ENCODE measurements around the gene PRPSAP1. TPM values are rescaled to one million over a fixed set of nuclear protein-coding genes. Genes with fewer than 3 reads are reported as not detected.
"Not testable (repeated sequence)": the region's sequence is repeated elsewhere in the genome, so short reads cannot be mapped to it uniquely, and the experiment has no call there.

Gene PRPSAP1
- total RNA-seq, 2 experiments from 2014 or later: 64.2 to 74.1 TPM

DNA sequence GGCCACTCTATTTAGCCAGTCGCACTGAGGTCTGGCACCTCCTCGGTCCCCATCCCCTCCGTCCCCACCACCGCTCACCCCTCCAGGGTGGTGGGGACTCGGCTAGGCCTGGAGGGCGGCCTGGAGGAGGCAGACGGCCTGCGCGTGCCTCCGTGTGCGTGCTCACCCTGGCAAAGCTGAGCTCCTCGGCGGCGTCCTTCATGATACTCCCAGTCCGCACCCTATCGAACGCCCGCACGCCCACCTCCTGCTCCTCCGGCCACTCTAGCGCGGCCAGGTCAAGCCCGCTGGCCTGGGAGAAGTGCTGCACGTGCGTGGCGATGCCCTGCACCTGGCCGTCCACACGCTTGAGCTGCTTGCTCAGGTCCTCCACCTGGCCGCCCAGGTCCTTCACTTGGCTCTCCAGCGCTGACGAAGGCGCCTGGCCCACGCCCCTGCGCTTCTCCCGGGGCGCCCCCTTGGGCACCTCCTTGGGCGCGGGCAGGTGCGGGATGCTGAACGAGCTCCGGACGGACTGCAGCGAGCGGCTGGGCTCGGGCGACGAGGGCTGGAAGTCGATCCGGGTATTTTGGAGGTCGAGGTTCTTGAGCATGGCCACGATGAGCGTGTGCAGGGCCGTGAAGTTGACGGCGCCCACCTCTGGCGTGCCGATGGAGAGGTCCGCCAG is 46.3 kb downstream of the PRPSAP1 start:
- Mint-ChIP-seq H3K27ac (no peak overlapping the region), H3K4me3 (no peak overlapping the region), H3K36me3 (ENCODE audit: low read depth) (peaks cover 15% of the 10 kb centered on the region), H3K4me1 (ENCODE audit: low read depth) (peaks cover 5% of the 10 kb centered on the region), H3K27me3 (ENCODE audit: low read depth) (no peaks in the 10 kb centered on the region), H3K9me3 (ENCODE audit: insufficient read depth) (no peaks in the 10 kb centered on the region)
- no peak for DNase-seq
- no peak for ATAC-seq
- CTCF ChIA-PET: interaction anchor here (1.0 kb wide), 1 partner anchor 90 kb away, joined by 3 read pairs; no protein-coding TSS in a partner anchor
- POLR2A ChIA-PET: no interaction called here

DNA sequence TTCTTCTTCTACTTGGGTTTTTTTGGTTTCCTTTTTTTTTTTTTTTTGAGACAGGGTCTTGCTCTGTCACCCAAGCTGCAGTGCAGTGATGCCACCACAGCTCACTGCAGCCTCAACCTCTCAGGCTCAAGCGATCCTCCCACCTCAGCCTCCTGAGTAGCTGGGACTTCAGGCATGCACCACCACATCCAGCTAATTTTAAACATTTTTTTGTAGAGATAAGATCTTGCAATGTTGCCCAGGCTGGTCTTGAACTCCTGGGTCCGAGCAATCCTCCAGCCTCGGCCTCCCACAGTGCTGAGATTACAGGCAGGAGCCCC is 48.6 kb downstream of the PRPSAP1 start:
- CTCF ChIA-PET: interaction anchor here (1.8 to 8.3 kb wide), 5 partner anchors 11 to 291 kb away, joined by 5 to 142 read pairs (median 6); partner anchors contain the start of gene SPHK1
- not testable (repeated sequence) for H3K36me3 Mint-ChIP-seq (ENCODE audit: low read depth)

DNA sequence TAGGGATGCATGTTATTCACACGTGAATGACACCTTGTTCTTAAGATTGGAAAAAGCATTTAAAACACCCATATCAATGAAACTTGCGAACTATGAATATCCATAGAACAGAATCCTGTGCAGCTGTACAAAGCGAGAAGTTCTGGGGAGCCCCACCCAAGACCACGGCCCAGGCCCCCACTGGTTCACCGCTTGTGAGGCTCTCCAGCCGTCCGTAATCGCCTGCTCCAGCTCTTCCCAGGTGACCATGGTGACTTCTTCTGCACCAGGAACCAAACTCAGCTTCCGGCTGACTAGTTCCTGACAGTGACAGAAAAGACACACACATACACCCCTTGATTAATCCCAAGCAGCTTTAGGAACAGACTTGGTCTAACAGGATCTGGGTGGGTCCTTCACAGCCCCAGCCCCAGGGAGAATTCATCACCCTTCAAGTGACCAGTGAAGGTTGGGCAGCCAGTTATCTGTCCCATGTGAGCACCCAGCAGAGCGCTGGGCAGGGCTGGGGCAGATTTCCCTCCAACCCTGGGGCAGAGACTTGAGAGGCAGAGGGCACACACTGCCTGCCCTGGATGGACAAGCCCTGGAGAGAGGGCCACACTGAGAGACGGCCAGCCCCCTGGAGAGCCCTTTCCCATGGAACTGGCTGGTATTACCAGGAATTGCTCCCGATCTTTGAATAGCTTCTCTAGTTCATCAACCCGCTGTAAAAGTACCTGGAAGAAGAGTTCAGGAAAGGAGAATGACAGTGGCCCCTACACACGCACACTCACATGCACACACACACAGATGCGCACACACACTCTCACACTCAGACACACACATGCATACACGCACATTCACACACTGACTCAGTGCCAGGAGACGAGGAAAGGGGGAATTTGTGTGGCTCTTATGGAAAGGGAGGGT is 49.2 kb downstream of the PRPSAP1 start:
- Mint-ChIP-seq H3K36me3 (ENCODE audit: low read depth) (peaks cover 2% of the 10 kb centered on the region), H3K27me3 (ENCODE audit: low read depth) (no peaks in the 10 kb centered on the region), H3K4me3 (no peak overlapping the region), H3K27ac (peak overlapping the region; percentile 62), H3K4me1 (ENCODE audit: low read depth) (peaks cover 5% of the 10 kb centered on the region), H3K9me3 (ENCODE audit: insufficient read depth) (no peaks in the 10 kb centered on the region)
- ChIA-PET POLR2A (interaction anchor here (1.2 kb wide), 1 partner anchor 94 kb away, joined by 4 read pairs; no protein-coding TSS in a partner anchor), CTCF (interaction anchor here (0.6 to 8.3 kb wide), 16 partner anchors 11 to 304 kb away, joined by 3 to 142 read pairs (median 4); partner anchors contain the start of genes PRPSAP1 and SPHK1)
- ATAC-seq: no peak
- no peak for DNase-seq

More for the DNA sequence above, 48.6 kb downstream of the PRPSAP1 start:
- H3K9me3 Mint-ChIP-seq (ENCODE audit: insufficient read depth); DNase-seq; H3K4me1 Mint-ChIP-seq (ENCODE audit: low read depth); POLR2A ChIA-PET; ATAC-seq; H3K27ac Mint-ChIP-seq; H3K27me3 Mint-ChIP-seq (ENCODE audit: low read depth); H3K4me3 Mint-ChIP-seq: not testable (repeated sequence)

DNA sequence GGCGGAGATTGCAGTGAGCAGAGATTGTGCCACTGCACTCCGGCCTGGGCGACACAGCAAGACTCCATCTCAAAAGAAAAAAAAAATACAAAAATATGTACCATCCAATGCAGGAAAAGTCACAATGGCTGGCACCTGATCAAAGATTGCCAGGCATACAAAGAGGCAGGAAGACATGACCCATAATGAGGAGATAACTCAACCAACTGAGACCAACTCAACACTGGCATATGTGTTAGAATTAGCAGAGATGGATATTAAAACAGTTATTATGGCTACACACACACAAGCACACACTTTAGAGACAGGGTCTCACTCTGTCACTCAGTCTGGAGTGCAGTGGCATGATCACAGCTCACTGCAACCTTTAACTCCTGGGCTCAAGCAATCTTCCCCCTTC is 56.3 kb downstream of the PRPSAP1 start:
- CTCF ChIA-PET: interaction anchor here (1.3 to 3.4 kb wide), 4 partner anchors 11 to 283 kb away, joined by 3 to 28 read pairs (median 4); no protein-coding TSS in a partner anchor
- Mint-ChIP-seq H3K27ac (no peak overlapping the region), H3K9me3 (ENCODE audit: insufficient read depth) (no peaks in the 10 kb centered on the region), H3K36me3 (ENCODE audit: low read depth) (no peaks in the 10 kb centered on the region), H3K4me3 (no peak overlapping the region), H3K27me3 (ENCODE audit: low read depth) (no peaks in the 10 kb centered on the region), H3K4me1 (ENCODE audit: low read depth) (peaks cover 4% of the 10 kb centered on the region)
- DNase-seq: no peak
- ATAC-seq: no peak
- POLR2A ChIA-PET: no interaction called here

DNA sequence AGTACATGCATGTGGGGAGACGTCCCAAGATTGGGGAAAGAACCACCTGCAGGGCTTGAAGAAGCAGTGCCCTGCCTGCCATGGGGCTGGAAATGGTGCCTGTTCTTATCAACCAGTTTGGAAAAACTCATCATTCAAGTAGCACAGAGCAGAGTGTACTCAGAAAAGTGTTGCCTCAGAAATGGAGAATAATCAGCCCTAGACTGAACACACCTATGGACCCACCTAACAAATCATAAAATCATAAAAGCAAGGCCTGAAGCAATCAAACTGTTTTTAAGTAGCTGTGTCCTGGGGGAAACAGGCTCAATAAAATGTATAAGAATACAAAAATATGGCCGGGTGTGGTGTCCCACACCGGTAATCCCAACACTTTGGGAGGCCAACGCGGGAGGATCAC is 56.8 kb downstream of the PRPSAP1 start:
- Mint-ChIP-seq H3K9me3 (ENCODE audit: insufficient read depth) (no peaks in the 10 kb centered on the region), H3K36me3 (ENCODE audit: low read depth) (no peaks in the 10 kb centered on the region)
- POLR2A ChIA-PET: no interaction called here

DNA sequence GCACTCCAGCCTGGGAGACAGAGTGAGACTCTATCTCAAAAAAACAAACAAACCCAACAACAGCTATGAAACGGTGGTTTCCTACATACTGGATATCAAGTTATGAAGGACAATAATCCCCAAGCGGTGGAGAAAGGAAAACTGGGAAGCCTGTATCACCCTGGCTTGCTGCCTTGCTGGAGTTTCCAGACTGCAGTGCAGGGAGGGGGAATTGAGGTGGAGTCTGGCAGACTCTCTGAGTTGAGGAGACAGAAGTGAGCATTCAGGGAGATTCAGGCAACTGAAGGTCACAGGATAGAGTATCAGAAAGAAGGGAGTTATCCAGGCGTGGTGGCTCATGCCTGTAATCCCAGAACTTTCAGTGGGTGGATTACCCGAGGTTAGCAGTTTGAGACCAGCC is 57.5 kb downstream of the PRPSAP1 start:
- Mint-ChIP-seq H3K36me3 (ENCODE audit: low read depth) (no peaks in the 10 kb centered on the region), H3K27me3 (ENCODE audit: low read depth) (no peaks in the 10 kb centered on the region), H3K4me1 (ENCODE audit: low read depth) (peaks cover 4% of the 10 kb centered on the region), H3K9me3 (ENCODE audit: insufficient read depth) (no peaks in the 10 kb centered on the region), H3K4me3 (no peak overlapping the region), H3K27ac (no peak overlapping the region)
- DNase-seq: no peak
- ChIA-PET CTCF (interaction anchor here (1.0 to 1.6 kb wide), 3 partner anchors 17 to 225 kb away, joined by 3 to 6 read pairs (median 4); no protein-coding TSS in a partner anchor), POLR2A (no interaction called here)
- no peak for ATAC-seq

More for the DNA sequence above, 56.8 kb downstream of the PRPSAP1 start:
- Mint-ChIP-seq H3K27me3 (ENCODE audit: low read depth) (no peaks in the 10 kb centered on the region), H3K4me1 (ENCODE audit: low read depth) (peaks cover 4% of the 10 kb centered on the region), H3K4me3 (no peak overlapping the region), H3K27ac (no peak overlapping the region)
- CTCF ChIA-PET: interaction anchor here (1.3 to 1.6 kb wide), 3 partner anchors 10 to 226 kb away, joined by 3 to 4 read pairs (median 3); no protein-coding TSS in a partner anchor
- ATAC-seq (no peak), DNase-seq (no peak)

DNA sequence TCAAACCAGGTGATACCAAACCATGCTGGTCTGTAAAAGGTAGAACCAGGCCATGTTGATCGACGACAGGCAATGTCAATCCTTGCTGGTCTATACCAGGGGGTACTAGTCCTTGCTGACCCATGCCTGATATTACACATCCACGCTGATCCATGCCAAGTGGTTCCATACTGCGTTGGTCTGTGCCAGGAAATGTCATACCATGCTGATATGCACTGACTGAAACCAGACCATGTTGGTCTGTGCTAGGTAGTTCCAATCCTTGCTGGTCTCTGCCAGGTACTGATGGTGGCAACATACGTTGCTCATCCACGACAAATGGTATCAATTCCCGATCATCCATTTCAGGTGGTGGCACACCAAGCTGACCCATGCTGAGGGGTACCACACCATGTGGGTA is 60.6 kb downstream of the PRPSAP1 start:
- no peak for ATAC-seq
- no peak overlapping the region for H3K4me3 Mint-ChIP-seq
- no peaks in the 10 kb centered on the region for H3K27me3 Mint-ChIP-seq (ENCODE audit: low read depth)
- DNase-seq: no peak
- no peaks in the 10 kb centered on the region for H3K9me3 Mint-ChIP-seq (ENCODE audit: insufficient read depth)
- ChIA-PET CTCF (interaction anchor here (1.0 kb wide), 1 partner anchor 13 kb away, joined by 3 read pairs; no protein-coding TSS in a partner anchor), POLR2A (no interaction called here)
- H3K36me3 Mint-ChIP-seq (ENCODE audit: low read depth): no peaks in the 10 kb centered on the region
- no peaks in the 10 kb centered on the region for H3K4me1 Mint-ChIP-seq (ENCODE audit: low read depth)
- H3K27ac Mint-ChIP-seq: no peak overlapping the region

DNA sequence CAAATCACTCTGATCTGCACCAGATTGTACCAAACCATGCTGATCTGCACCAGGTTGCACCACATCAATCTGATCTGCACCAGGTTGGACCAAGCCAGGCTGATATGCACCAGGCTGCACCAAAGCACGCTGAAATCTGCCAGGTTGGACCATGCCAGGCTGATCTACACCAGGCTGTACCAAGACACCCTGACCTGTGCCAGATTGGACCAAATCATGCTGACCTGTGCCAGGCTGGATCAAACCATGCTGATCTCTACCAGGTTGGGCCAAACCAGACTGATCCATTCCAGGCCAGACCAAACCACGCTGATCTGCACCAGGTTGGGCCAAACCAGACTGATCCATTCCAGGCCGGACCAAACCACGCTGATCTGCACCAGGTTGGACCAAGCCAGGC is 61.1 kb downstream of the PRPSAP1 start:
- CTCF ChIA-PET: no interaction called here
- POLR2A ChIA-PET: no interaction called here
- no peaks in the 10 kb centered on the region for H3K36me3 Mint-ChIP-seq (ENCODE audit: low read depth)
- H3K9me3 Mint-ChIP-seq (ENCODE audit: insufficient read depth): no peaks in the 10 kb centered on the region
- no peaks in the 10 kb centered on the region for H3K27me3 Mint-ChIP-seq (ENCODE audit: low read depth)
- ATAC-seq: no peak
- no peak overlapping the region for H3K27ac Mint-ChIP-seq
- no peaks in the 10 kb centered on the region for H3K4me1 Mint-ChIP-seq (ENCODE audit: low read depth)
- H3K4me3 Mint-ChIP-seq: no peak overlapping the region
- DNase-seq: no peak

DNA sequence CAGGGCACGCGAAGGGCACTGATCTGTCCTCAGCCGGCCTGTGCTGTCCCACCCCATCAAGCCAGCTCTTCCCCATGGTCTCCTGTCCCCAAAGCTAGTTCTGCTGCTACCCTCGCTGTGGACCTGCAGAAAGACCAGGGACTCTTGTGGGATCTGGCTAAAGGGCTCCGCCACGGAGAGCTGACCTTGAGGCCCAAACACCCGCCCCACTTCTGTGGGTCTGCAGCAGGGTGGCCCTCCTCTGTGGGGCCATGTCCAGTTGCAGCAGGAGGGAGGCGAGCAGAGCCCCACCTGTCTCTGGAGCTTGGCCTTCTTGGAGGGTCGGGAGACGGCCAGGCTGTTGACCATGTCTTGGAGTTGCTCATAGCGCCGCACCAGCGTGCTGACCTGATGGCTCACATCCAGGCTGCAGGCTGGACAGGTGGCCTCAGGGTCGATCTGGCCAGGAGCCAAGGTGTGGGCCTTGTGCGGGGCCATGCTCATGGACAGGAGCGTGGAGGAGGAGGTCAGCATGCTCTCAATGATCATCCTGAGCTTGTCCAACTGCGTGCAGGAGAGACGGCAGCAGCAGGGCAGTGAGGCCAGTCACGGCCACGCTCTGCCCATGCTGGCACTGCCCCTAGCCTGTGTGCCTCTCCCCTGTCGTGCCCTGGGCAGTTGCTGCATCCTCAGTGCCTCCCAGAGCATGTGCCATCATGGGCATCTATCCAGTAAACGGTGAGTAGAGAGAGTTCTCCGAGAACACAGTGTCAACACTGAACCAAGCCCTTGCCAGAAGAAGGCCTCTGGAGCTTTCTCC is 71.9 kb downstream of the PRPSAP1 start:
- no peak for ATAC-seq
- Mint-ChIP-seq H3K4me3 (no peak overlapping the region), H3K27me3 (ENCODE audit: low read depth) (no peaks in the 10 kb centered on the region), H3K9me3 (ENCODE audit: insufficient read depth) (no peaks in the 10 kb centered on the region), H3K27ac (no peak overlapping the region), H3K4me1 (ENCODE audit: low read depth) (peaks cover 7% of the 10 kb centered on the region), H3K36me3 (ENCODE audit: low read depth) (no peaks in the 10 kb centered on the region)
- ChIA-PET CTCF (interaction anchor here (1.7 to 5.9 kb wide), 4 partner anchors 35 to 267 kb away, joined by 7 to 222 read pairs (median 56); no protein-coding TSS in a partner anchor), POLR2A (interaction anchor here (1.4 kb wide), 1 partner anchor 9 kb away, joined by 5 read pairs; no protein-coding TSS in a partner anchor)
- DNase-seq: no peak

DNA sequence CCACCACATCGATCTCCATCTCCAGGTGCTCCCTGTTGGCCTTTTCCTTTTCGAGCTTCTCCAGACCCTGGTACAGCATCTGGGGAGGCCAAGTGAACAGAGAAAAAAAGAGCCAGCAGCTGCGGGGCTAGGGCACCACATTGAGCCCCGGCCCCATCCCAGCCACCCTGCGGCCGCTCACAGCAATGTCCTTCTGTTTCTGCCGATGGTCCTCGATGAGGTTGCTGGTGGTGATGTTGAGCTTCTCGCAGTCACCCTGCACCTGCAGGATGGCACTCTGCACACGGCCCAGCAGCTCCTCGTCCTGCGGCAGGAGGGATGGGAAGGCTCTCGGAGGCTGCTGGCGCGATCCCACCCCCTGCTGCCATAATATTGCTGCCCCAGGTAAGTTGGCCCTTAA is 73.1 kb downstream of the PRPSAP1 start:
- Mint-ChIP-seq H3K4me1 (ENCODE audit: low read depth) (peaks cover 12% of the 10 kb centered on the region), H3K27me3 (ENCODE audit: low read depth) (no peaks in the 10 kb centered on the region), H3K36me3 (ENCODE audit: low read depth) (no peaks in the 10 kb centered on the region), H3K27ac (peak overlapping the region; percentile 34), H3K9me3 (ENCODE audit: insufficient read depth) (no peaks in the 10 kb centered on the region), H3K4me3 (no peak overlapping the region)
- POLR2A ChIA-PET: interaction anchor here (0.7 to 3.2 kb wide), 5 partner anchors 9 to 160 kb away, joined by 3 to 22 read pairs (median 4); no protein-coding TSS in a partner anchor
- DNase-seq (no peak), ATAC-seq (no peak)
- CTCF ChIA-PET: interaction anchor here (1.0 to 5.9 kb wide), 16 partner anchors 13 to 280 kb away, joined by 3 to 222 read pairs (median 14); partner anchors contain the start of genes CDK3, EXOC7 and UBALD2

DNA sequence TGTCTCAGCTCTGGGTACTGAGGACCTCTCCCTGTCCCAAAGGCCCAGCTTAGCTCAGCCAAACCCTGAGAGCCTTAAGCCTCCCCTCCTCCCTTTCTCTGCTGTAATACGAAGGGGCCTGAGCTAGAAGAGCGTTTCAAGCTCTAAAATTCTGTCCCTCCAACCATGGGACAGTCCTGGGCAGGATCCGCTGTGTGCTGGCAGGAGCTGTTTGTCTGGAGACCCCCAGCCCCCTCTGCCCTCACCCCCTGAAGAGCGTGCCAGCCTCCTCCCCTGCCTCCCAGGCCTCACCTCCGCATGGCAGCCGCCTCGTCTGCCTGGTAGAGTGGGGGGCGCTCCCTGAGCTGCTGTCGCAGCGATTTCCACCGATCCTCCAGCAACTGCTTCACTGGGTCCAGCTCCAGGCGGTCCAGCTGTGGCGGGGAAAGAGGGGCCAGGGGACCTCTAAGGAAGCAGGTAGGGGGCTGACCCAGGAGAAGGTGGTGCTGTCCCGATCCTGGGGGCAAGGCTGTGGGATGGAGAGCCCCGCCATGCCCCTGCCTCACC is 73.9 kb downstream of the PRPSAP1 start:
- Mint-ChIP-seq H3K36me3 (ENCODE audit: low read depth) (no peaks in the 10 kb centered on the region), H3K9me3 (ENCODE audit: insufficient read depth) (no peaks in the 10 kb centered on the region), H3K27ac (peak overlapping the region; percentile 61), H3K4me3 (no peak overlapping the region), H3K4me1 (ENCODE audit: low read depth) (peaks cover 17% of the 10 kb centered on the region), H3K27me3 (ENCODE audit: low read depth) (no peaks in the 10 kb centered on the region)
- DNase-seq (no peak), ATAC-seq (no peak)
- ChIA-PET CTCF (interaction anchor here (0.5 to 5.9 kb wide), 75 partner anchors 8 to 402 kb away, joined by 3 to 222 read pairs (median 5); partner anchors contain the start of genes CDK3, EXOC7, FOXJ1 and UBALD2), POLR2A (interaction anchor here (0.5 to 3.2 kb wide), 13 partner anchors 8 to 266 kb away, joined by 3 to 22 read pairs (median 4); no protein-coding TSS in a partner anchor)

All from activated CD8-positive, alpha-beta T cell treated with anti-CD3 and anti-CD28 coated beads, Interleukin-2, amount 10 ng/mL, durations not matched to agents 7 days and 5 days (primary cell).